ENCODE data around the gene CCDC27. TPM values are rescaled to one million over a fixed set of nuclear protein-coding genes. Genes with fewer than 3 reads are reported as not detected.

The CCDC27 gene
- total RNA-seq, 1 experiment from 2014 or later = not detected

- intact Hi-C loops (cut with micrococcal nuclease; ENCODE audit: unreplicated experiment) = no loop called here
- CTCF ChIA-PET = interaction anchor here (0.5 to 1.3 kb wide), 4 partner anchors 14 to 306 kb away, joined by 3 to 5 read pairs (median 4); no protein-coding TSS in a partner anchor
- peak overlapping the region; percentile 68 for H3K27ac ChIP-seq (ENCODE audit: low read length)
Observed at GRCh38 chr1:3774946-3775489, 22.8 kb downstream of the CCDC27 start.

More at GRCh38 chr1:3774946-3775489, 22.8 kb downstream of the CCDC27 start:
- no peaks in the 10 kb centered on the region for H3K27me3 ChIP-seq (ENCODE audit: control insufficient read depth, insufficient read depth, low read length)
- no TSS peak for BruUV-seq (replicated peaks)
- ATAC-seq (peak; percentile 17), DNase-seq (ENCODE audit: low read depth, low spot score) (no peak)
- no peaks in the 10 kb centered on the region for H3K9me3 ChIP-seq (ENCODE audit: control insufficient read depth, insufficient read depth, low read depth, low read length)
- peaks cover 51% of the 10 kb centered on the region for H3K4me1 ChIP-seq (ENCODE audit: control insufficient read depth, insufficient read depth, low read length)
- TF ChIP-seq SIN3A (IDR thresholded peaks at IDR 0.05; ENCODE audit: borderline replicate concordance, insufficient read depth, low read depth, low read length) (no peak), REST (IDR thresholded peaks at IDR 0.05; ENCODE audit: insufficient read depth in 1 of 2, low read depth in 2 of 2, low read length in 1 of 2) (no peak), TCF7L2 (IDR thresholded peaks at IDR 0.05; ENCODE audit: low read depth, low read length) (no peak), CTCF (IDR thresholded peaks at IDR 0.05) (no peak), POLR2AphosphoS5 (IDR thresholded peaks at IDR 0.05; ENCODE audit: low read depth, low read length) (no peak)
- no peak overlapping the region for H3K4me3 ChIP-seq (ENCODE audit: low read depth in 2 of 2, low read length in 2 of 2)
- H3K36me3 ChIP-seq (ENCODE audit: control insufficient read depth, insufficient read depth, low read length) = no peaks in the 10 kb centered on the region
- POLR2A ChIA-PET = no interaction called here
- in situ Hi-C loops (cut with HindIII; ENCODE audit: low pct_unique_long_range_greater_than_20kb, low sequenced_read_pairs) = no loop called here
